Heart left ventricle (tissue), 13 donors: ENCODE results near the gene CCSER1.

ENCODE experiments used
- POLR2A ChIP-seq, 2 donors: fragments of 450-650 bp; IDR thresholded peaks; one replicate each; pipeline ENCODE4 v1.6.1; 2017; ENCODE audit warnings: antibody characterized with exemption in 2 of 2, mild to moderate bottlenecking in 2 of 2, moderate library complexity in 2 of 2
- TF ChIP-seq, protein P1 (sequence below), 12 donors: fragments of 200-600 bp; sonication (generic) in 4 of 12; IDR thresholded peaks; one replicate each; pipeline versions ENCODE4 v1.5.0 to v1.8.0; 2018 to 2022; ENCODE audit warnings: antibody characterized with exemption in 12 of 12, mild to moderate bottlenecking in 5 of 12
- donor health status: ischemic (EF 13 %, LVEDD 7.1; RV severe dilation, severe dysfunction).
- donor health status: DM: no; HTN: yes; CAD: no.
- donor health status: DM: no; HTN: no; CAD: no.
- donor health status: ischemic (EF 25% LVEDD 6.9; RV normal size, moderate dysfunction).
- donor health status: ischemic (EF 25% LVEDD 5.7; RV mildly dilated, moderate dysfunction).
- donor health status: ischemic (EF 35%, LVEDD 5.7; RV mildly dilated, moderate dysfunction).
- donor health status: nonischemic (EF 11% LVEDD 7.7; RV severe dilation, severe dysfunction).
- donor health status: DM: yes; HTN: yes; CAD: no.
- donor health status: PGD.
- donor health status: ischemic (EF 29% LVEDD 5.4; RV normal size, mild dysfunction).
- donor health status: nonischemic (EF 23%, LVEDD 6.1; RV moderate dilation, normal function).

DNA sequence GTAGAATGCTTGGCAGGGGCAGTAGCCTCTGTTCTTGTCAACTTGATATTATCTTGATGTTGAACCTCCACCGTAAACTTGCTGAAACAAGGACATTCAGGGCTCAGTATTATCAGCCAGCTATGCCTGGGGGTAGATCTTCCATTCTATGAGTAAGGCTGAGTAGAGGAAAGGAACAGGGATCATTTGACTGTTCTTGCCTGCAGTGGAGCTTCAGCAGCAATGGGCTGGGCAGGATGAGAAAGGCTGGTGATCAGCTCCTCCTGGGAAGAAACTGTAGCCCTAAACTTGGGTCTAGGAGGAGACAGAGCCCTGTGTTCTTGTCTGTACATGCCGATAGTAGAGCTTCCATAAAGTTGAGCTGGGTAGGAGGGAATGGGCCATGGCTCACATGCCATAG, 127.2 kb downstream of the CCSER1 start:
- TF ChIP-seq POLR2A (IDR thresholded peaks at IDR 0.05), result no peak
- TF ChIP-seq, protein P1, sequence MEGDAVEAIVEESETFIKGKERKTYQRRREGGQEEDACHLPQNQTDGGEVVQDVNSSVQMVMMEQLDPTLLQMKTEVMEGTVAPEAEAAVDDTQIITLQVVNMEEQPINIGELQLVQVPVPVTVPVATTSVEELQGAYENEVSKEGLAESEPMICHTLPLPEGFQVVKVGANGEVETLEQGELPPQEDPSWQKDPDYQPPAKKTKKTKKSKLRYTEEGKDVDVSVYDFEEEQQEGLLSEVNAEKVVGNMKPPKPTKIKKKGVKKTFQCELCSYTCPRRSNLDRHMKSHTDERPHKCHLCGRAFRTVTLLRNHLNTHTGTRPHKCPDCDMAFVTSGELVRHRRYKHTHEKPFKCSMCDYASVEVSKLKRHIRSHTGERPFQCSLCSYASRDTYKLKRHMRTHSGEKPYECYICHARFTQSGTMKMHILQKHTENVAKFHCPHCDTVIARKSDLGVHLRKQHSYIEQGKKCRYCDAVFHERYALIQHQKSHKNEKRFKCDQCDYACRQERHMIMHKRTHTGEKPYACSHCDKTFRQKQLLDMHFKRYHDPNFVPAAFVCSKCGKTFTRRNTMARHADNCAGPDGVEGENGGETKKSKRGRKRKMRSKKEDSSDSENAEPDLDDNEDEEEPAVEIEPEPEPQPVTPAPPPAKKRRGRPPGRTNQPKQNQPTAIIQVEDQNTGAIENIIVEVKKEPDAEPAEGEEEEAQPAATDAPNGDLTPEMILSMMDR (IDR thresholded peaks at IDR 0.05), result no peak
